HuH-7 (cell line): ENCODE measurements around the gene COL18A1.

Experiments
- DNase-seq: peaks from one replicate; pipeline ENCODE4 v3.0.0; 2011; ENCODE audit warnings: low spot score

The COL18A1 gene

GRCh38 chr21:45401916-45402900 lies 2.8 kb upstream of the COL18A1 start:
- no peak for DNase-seq

GRCh38 chr21:45403133-45403824 lies 1.7 kb upstream of the COL18A1 start:
- no peak for DNase-seq

- no peak for DNase-seq
Measured at GRCh38 chr21:45403825-45404729, 888 bp upstream of the COL18A1 start.

GRCh38 chr21:45405271-45405818 lies 380 bp downstream of the COL18A1 start:
- DNase-seq, result peak; percentile 76

- no peak for DNase-seq
Measured at GRCh38 chr21:45405819-45406762, 1.1 kb downstream of the COL18A1 start.

- no peak for DNase-seq
Measured at GRCh38 chr21:45406801-45407628, 2.0 kb downstream of the COL18A1 start.

GRCh38 chr21:45407629-45408247 lies 2.8 kb downstream of the COL18A1 start:
- no peak for DNase-seq

GRCh38 chr21:45408271-45408791 lies 3.4 kb downstream of the COL18A1 start:
- DNase-seq, result no peak

GRCh38 chr21:45408801-45409261 lies 3.9 kb downstream of the COL18A1 start:
- no peak for DNase-seq

- DNase-seq, result no peak
Measured at GRCh38 chr21:45409466-45410150, 4.6 kb downstream of the COL18A1 start.

- DNase-seq, result peak; percentile 77
Measured at GRCh38 chr21:45410151-45410864, 5.3 kb downstream of the COL18A1 start.

GRCh38 chr21:45410865-45411809 lies 6.2 kb downstream of the COL18A1 start:
- no peak for DNase-seq

- DNase-seq, result no peak
Measured at GRCh38 chr21:45411810-45412206, 6.8 kb downstream of the COL18A1 start.

- no peak for DNase-seq
Measured at GRCh38 chr21:45412491-45412890, 7.5 kb downstream of the COL18A1 start.

GRCh38 chr21:45412909-45413611 lies 8.1 kb downstream of the COL18A1 start:
- no peak for DNase-seq

- DNase-seq, result no peak
Measured at GRCh38 chr21:45413922-45414321, 9.0 kb downstream of the COL18A1 start.
